GM13976 (cell line): ENCODE results near the gene CLRN3.

Experiments used
- DNase-seq: peaks from one replicate; pipeline ENCODE4 v3.0.0; 2012; ENCODE audit warnings: low spot score
- in situ Hi-C: fragments of 300-500 bp; cut with MboI; formaldehyde crosslinking; loops from one replicate; pipeline ENCODE4 v1.12.0; 2022; ENCODE audit warnings: low sequenced_read_pairs, mixed read lengths, inconsistent platforms; ENCODE audit not compliant: unreplicated experiment
- TF ChIP-seq, protein P1 (sequence below): IDR thresholded peaks from 2 replicates; pipeline ENCODE4 v1.5.1; 2012; ENCODE audit warnings: borderline replicate concordance, mild to moderate bottlenecking; ENCODE audit not compliant: insufficient read depth; ENCODE audit errors: extremely low read depth, missing control alignments, control extremely low read depth

The CLRN3 gene

GRCh38 chr10:127908106-127908958 is 15.6 kb upstream of the CLRN3 start:
- DNase-seq: no peak
- in situ Hi-C loops: no loop called here
- TF ChIP-seq, protein P1, sequence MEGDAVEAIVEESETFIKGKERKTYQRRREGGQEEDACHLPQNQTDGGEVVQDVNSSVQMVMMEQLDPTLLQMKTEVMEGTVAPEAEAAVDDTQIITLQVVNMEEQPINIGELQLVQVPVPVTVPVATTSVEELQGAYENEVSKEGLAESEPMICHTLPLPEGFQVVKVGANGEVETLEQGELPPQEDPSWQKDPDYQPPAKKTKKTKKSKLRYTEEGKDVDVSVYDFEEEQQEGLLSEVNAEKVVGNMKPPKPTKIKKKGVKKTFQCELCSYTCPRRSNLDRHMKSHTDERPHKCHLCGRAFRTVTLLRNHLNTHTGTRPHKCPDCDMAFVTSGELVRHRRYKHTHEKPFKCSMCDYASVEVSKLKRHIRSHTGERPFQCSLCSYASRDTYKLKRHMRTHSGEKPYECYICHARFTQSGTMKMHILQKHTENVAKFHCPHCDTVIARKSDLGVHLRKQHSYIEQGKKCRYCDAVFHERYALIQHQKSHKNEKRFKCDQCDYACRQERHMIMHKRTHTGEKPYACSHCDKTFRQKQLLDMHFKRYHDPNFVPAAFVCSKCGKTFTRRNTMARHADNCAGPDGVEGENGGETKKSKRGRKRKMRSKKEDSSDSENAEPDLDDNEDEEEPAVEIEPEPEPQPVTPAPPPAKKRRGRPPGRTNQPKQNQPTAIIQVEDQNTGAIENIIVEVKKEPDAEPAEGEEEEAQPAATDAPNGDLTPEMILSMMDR: no peak

DNA sequence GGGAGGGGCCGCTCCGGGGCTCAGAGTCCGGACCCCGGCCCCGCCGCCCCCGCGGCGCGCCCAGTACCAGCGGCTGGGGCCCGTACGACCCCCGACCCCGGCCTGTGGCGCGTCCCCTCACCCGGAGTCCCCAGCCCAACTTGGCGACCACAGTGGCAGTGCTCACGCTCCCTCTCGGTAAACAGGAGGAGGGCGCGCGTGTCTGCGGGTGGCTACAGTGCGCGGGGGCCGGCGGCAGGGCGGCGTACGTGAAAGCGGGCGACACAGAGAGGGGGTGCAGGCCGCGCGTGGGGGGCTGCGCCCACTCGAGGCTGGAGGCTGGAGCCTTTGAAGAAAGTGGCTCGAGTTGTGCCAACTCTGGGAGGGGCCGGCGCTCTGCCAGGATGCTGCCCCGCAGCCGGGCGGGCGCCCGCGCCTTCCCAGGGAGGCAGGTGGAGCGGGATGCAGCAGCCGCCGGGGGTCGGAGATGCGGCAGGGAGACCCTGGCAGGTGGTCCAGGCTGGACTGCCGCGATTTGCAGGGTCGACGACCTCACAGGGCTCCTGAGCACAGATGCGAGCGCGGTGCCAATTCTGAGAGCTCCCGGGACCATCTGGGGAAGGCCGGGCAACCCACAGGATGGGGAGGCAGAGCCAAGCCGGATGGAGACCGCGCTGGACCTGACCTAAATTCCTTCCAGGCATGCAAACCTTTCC is 14.8 kb upstream of the CLRN3 start:
- in situ Hi-C loops: no loop called here
- TF ChIP-seq, protein P1: no peak
- DNase-seq: no peak

DNA sequence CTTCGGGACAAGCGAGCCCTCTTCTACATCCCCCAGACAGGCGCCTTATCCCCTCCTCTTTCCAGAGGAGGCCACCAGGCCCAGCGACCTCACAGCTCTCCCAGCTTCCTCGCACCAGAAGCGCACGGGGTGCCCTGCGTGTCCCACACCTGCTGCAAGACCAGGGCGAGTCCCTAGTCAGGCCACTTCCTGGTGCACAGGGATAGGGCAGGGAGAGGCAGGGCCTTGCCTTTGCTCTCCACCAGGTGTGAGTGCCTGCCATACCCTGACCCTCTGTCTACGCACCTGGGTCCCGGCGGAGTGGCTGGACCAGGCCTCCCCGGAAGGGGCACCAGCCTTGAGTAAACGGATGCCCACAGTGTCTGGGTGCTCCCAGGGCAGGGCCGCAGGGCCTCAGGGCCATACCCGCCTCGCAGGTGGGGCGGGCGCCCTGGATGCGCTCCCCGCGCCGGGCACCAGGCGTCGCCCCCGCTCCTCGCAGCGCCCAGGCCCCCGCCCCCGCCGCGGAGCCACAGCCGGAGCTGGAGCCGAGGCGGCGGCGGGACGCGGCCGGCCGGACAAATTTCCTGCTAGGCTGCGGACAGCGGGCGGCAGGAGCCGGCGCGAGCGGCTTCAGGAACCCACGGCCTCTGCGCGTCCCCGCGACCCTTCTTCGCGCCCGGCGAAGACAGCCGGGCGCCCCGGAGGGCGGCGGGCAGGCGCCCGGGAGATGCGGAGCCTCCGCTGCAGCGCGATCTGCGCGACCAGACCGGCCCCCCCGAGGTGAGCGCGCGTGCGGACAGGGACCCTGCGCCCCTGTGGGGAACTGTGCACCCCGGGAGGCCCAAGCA is 14.0 kb upstream of the CLRN3 start, which contains the start of gene PTPRE:
PTPRE (plus strand) TSS at position 556 of the 830 bp plus-strand sequence. CDS start 133,779 bp downstream, outside the sequence.
- DNase-seq: peak; percentile 77
- in situ Hi-C loops: no loop called here
- TF ChIP-seq, protein P1: peak; percentile 28

- TF ChIP-seq, protein P1: no peak
- in situ Hi-C loops: no loop called here
Observed at GRCh38 chr10:127905848-127906261, 13.1 kb upstream of the CLRN3 start.

DNA sequence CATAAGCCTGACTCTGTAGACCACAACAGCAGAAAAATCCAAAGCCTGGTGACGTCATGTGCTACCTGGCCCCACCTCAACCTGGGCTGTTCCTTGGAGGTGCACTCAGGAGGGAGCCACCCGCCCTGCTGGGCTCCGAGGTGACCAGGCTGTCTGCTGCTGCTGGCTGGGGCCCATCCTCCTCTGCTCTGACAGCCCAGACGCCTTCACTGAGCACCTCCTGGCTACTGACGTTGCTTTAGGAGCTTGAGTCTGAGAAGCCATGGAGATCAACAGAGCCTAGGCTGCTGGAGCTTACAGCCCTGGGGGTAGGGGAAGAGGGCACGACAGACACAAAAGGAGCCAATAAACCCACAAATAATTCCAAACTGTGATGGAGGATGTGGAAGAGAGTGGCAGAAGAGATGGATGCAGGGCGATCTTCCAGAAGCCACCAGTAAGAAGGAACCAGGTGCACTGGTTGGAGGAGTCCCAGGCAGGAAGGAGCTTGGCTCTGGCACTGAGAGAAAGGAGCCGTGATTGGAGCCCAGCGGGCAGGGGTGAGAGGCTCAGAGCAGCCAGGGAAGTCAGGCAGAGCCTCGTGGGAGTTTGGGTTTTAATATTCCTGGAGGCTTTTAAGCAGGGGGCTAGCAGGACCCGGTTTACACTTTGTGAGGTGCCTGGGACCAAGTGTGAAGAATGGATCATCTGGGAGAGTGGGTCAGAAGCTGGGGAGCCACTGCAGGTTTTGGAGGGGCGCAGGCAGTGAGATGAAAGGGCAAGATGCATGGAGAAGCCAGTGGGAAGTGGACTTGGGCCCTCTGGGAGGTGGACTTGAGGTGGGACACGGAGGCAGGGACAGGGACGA is 12.5 kb upstream of the CLRN3 start:
- in situ Hi-C loops: no loop called here
- no peak for DNase-seq
- TF ChIP-seq, protein P1: no peak

More at GRCh38 chr10:127905848-127906261, 13.1 kb upstream of the CLRN3 start:
- no peak for DNase-seq
